ENCODE measurements around the gene CDK13.

- TF ChIP-seq CTCF (IDR thresholded peaks at IDR 0.05) (no peak), POLR2A (IDR thresholded peaks at IDR 0.05) (no peak)
Measured at GRCh38 chr7:40105879-40106473, 155.9 kb downstream of the CDK13 start.
